Esophagus muscularis mucosa (tissue), 4 donors: Measurements from ENCODE around the gene TMEM161A. TPM values are rescaled to one million over a fixed set of nuclear protein-coding genes. Genes with fewer than 3 reads are reported as not detected.
"Not testable (repeated sequence)": the region's sequence is repeated elsewhere in the genome, so short reads cannot be mapped to it uniquely, and the experiment has no call there.

Experiments used
- DNase-seq: peaks from one replicate; pipeline ENCODE4 v3.0.0-alpha.2; 2017; ENCODE audit errors: extremely low spot score
- H3K27ac ChIP-seq, 4 donors: fragments of 200-600 bp; sonication (generic); replicated peaks in 1 of 4; 1 replicate in 3 of 4; 2 replicates in 1 of 4; pipeline ENCODE4 v1.5.1; 2016 to 2019; ENCODE audit warnings: mild to moderate bottlenecking in 1 of 4
- H3K27me3 ChIP-seq, 4 donors: fragments of 200-600 bp; sonication (generic); one replicate each; pipeline versions ENCODE4 v1.5.1 to v1.6.0; 2016 to 2019
- H3K36me3 ChIP-seq, 4 donors: fragments of 200-600 bp; sonication (generic); one replicate each; pipeline ENCODE4 v1.5.1; 2016 to 2019
- H3K4me1 ChIP-seq, 4 donors: fragments of 200-600 bp; sonication (generic); one replicate each; pipeline ENCODE4 v1.5.1; 2016 to 2019
- H3K4me3 ChIP-seq, 4 donors: fragments of 200-600 bp; sonication (generic); 1 replicate in 2 of 4; 2 replicates in 2 of 4; pipeline ENCODE4 v1.5.1; 2016 to 2019; ENCODE audit warnings: mild to moderate bottlenecking in 4 of 4, moderate library complexity in 1 of 4
- H3K9me3 ChIP-seq, 4 donors: fragments of 200-600 bp; sonication (generic); 1 replicate in 3 of 4; 2 replicates in 1 of 4; pipeline ENCODE4 v1.5.1; 2016 to 2019
- EP300 ChIP-seq: sonication (generic); formaldehyde crosslinking; IDR thresholded peaks from one replicate; pipeline ENCODE4 v1.6.1; 2017; ENCODE audit warnings: antibody characterized with exemption
- POLR2A ChIP-seq: fragments of 450-650 bp; IDR thresholded peaks from one replicate; pipeline ENCODE4 v1.6.1; 2017; ENCODE audit warnings: antibody characterized with exemption, moderate library complexity, mild to moderate bottlenecking, low read depth
- POLR2AphosphoS5 ChIP-seq, 2 donors: sonication (generic); formaldehyde crosslinking; IDR thresholded peaks; one replicate each; pipeline ENCODE4 v1.6.1; 2017; ENCODE audit warnings: antibody characterized with exemption in 2 of 2
- WGBS: methylation state at CpG from one replicate; pipeline ENCODE4 v1.1.5; 2018; 5-methylcytosine and 5-hydroxymethylcytosine counted together
- intact Hi-C: fragments of 100-400 bp; cut with DNase I; formaldehyde crosslinking; loops from one replicate; pipeline ENCODE4 v1.15.1; 2023
- total RNA-seq, 4 donors: library from RNA; depleted of rRNA; stranded (reverse); fragments of >200 nt; gene quantifications; one replicate each; pipeline versions ENCODE4 v1.1.0 to v1.2.1, GENCODE V29; 2016
- TF ChIP-seq, protein P1 (sequence below), 3 experiments: fragments of 200-600 bp in 2 of 3; fragments of 450-650 bp in 1 of 3; sonication (generic) in 2 of 3; IDR thresholded peaks; one replicate each; pipeline ENCODE4 v1.5.1; 2017 to 2019; ENCODE audit warnings: antibody characterized with exemption in 3 of 3, mild to moderate bottlenecking in 2 of 3, moderate library complexity in 1 of 3

The TMEM161A gene
- total RNA-seq, 4 donors from 2014 or later: 12.0 to 26.8 (median 16.9) TPM

DNA sequence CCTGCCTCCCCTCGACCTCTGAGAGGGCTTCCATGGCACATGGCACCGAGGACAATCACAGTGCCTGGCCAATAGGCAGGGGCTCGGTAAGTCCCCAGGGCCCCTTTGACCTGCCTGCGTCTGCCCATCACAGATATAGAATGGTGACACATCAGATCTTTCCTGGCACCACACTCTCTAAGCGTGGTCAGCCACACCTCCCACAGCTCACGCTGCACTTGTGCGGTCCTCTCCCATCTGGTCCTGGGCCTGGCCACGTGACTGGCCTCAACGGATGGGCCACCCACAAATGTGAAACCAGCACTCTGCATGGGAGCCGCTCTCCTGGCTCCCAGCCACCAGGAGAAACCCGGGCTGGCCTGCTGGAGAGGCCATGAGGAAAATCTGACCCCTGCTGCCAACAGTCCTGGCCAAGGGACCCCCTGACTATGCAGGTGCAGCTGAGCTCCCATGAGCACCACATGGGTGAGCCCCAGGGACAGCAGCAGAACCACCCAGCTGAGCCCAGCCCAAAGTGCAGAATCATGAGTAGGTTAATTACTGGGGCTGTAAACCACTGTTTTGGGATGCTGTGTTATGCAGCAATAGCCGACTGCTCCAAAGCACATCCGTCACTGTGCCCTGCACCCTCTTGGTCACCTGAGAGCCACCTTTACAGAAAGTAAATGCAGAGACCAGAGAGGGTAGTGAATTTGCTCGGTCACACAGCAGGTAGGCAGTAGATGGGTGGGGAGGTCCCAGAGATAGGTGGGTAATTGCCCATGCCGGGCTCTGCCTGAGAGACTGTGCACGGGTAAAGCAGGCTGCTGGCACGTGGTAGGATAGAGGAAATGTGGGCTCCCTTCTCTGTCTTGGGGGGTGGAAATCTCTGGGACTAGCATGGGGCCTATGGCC lies 41.5 kb upstream of the TMEM161A start:
- H3K27me3 ChIP-seq: no peaks in the 10 kb centered on the region
- H3K9me3 ChIP-seq: peaks cover 0 to 4% (median 0%) of the 10 kb centered on the region in 4 donors
- DNase-seq: no peak
- H3K36me3 ChIP-seq: peaks cover 5 to 83% (median 59%) of the 10 kb centered on the region in 4 donors
- no peak overlapping the region for H3K4me3 ChIP-seq
- peaks cover 0 to 4% (median 1%) of the 10 kb centered on the region in 4 donors for H3K4me1 ChIP-seq
- intact Hi-C loops: no loop called here
- no peak overlapping the region for H3K27ac ChIP-seq
- 91% methylated on average over 15 of the region's 17 CpGs for WGBS
- TF ChIP-seq EP300 (no peak), POLR2AphosphoS5 (IDR thresholded peaks at IDR 0.05) (no peak), POLR2A (no peak)
- TF ChIP-seq, protein P1, sequence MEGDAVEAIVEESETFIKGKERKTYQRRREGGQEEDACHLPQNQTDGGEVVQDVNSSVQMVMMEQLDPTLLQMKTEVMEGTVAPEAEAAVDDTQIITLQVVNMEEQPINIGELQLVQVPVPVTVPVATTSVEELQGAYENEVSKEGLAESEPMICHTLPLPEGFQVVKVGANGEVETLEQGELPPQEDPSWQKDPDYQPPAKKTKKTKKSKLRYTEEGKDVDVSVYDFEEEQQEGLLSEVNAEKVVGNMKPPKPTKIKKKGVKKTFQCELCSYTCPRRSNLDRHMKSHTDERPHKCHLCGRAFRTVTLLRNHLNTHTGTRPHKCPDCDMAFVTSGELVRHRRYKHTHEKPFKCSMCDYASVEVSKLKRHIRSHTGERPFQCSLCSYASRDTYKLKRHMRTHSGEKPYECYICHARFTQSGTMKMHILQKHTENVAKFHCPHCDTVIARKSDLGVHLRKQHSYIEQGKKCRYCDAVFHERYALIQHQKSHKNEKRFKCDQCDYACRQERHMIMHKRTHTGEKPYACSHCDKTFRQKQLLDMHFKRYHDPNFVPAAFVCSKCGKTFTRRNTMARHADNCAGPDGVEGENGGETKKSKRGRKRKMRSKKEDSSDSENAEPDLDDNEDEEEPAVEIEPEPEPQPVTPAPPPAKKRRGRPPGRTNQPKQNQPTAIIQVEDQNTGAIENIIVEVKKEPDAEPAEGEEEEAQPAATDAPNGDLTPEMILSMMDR (IDR thresholded peaks at IDR 0.05): no peak

GRCh38 chr19:19176950-19177349 lies 38.7 kb upstream of the TMEM161A start:
- TF ChIP-seq, protein P1 (IDR thresholded peaks at IDR 0.05): no peak
- TF ChIP-seq POLR2A (no peak), POLR2AphosphoS5 (IDR thresholded peaks at IDR 0.05) (no peak), EP300 (no peak)
- 89% methylated on average over 6 of the region's 8 CpGs for WGBS
- no peak overlapping the region for H3K27ac ChIP-seq
- no peak overlapping the region for H3K4me3 ChIP-seq
- H3K4me1 ChIP-seq: peaks cover 0 to 7% (median 3%) of the 10 kb centered on the region in 4 donors
- peaks cover 0 to 4% (median 0%) of the 10 kb centered on the region in 4 donors for H3K9me3 ChIP-seq
- peaks cover 5 to 65% (median 45%) of the 10 kb centered on the region in 4 donors for H3K36me3 ChIP-seq
- intact Hi-C loops: loop anchor here (2.0 kb wide), 1 partner anchor 30 kb away; no protein-coding TSS in a partner anchor
- no peak for DNase-seq
- no peaks in the 10 kb centered on the region for H3K27me3 ChIP-seq

GRCh38 chr19:19173243-19173642 lies 35.0 kb upstream of the TMEM161A start:
- H3K27ac ChIP-seq, DNase-seq, H3K9me3 ChIP-seq, intact Hi-C loops, H3K4me3 ChIP-seq: not testable (repeated sequence)
- Histone ChIP-seq H3K36me3 (peaks cover 0 to 28% (median 14%) of the 10 kb centered on the region in 4 donors), H3K4me1 (peaks cover 9 to 21% (median 15%) of the 10 kb centered on the region in 4 donors), H3K27me3 (peaks cover 0 to 15% (median 5%) of the 10 kb centered on the region in 4 donors)
- WGBS: 87% methylated on average over 5 of the region's 5 CpGs

DNA sequence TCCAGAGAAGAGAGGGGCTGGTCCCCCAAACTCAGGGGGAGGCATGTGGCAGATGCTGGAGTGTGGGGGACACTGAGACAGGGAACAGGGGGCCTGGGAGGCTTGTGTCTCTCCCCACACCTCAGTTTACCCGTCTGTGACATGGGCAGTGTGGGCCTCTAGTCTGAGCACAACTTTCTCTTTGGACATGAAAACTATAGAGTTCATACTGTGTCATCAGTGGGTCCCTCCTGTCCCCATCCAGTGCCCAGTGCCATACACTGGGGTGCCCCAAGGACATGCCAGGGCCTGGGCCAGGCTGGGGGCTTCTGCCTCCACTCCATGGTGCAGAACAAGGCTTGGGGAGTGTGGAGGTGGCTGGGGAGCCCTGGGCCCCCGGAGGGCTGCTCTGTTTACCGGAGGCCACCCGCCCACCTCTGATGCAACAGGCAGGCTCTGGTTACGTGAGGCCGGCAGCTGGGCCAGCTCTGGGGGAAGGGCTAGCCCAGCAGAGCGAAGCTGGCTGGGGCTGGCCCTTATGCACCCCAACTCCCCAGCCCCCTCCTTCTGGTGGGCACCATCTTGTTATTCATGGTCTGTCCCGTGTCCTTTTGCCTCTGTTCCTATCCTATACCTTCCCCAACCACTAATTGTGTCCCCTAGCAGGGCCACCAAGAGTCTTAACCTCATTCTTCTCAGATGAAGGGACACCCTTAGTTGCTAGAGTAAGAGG lies 33.7 kb upstream of the TMEM161A start:
- TF ChIP-seq POLR2A: no peak
- no peak for TF ChIP-seq EP300
- no peak for TF ChIP-seq POLR2AphosphoS5 (IDR thresholded peaks at IDR 0.05)
- TF ChIP-seq, protein P1 (IDR thresholded peaks at IDR 0.05): no peak
- Histone ChIP-seq H3K36me3 (peaks cover 0 to 17% (median 7%) of the 10 kb centered on the region in 4 donors), H3K4me3 (no peak overlapping the region), H3K9me3 (no peaks in the 10 kb centered on the region), H3K27me3 (peaks cover 0 to 15% (median 5%) of the 10 kb centered on the region in 4 donors), H3K4me1 (peaks cover 9 to 21% (median 15%) of the 10 kb centered on the region in 4 donors), H3K27ac (no peak overlapping the region)
- DNase-seq: no peak
- intact Hi-C loops: no loop called here
- 71% methylated on average over 8 of the region's 8 CpGs for WGBS
